Measurements from ENCODE around the gene FNBP1. TPM values are rescaled to one million over a fixed set of nuclear protein-coding genes. Genes with fewer than 3 reads are reported as not detected.

Gene FNBP1
- polyA plus RNA-seq, 1 donor from 2014 or later, result 173 TPM

- Mint-ChIP-seq H3K36me3 (no peaks in the 10 kb centered on the region), H3K4me1 (peaks cover 53 to 72% (median 67%) of the 10 kb centered on the region in 3 donors), H3K27me3 (peaks cover 2% of the 10 kb centered on the region), H3K4me3 (peak overlapping the region; percentile 79 to 98 (median 92)), H3K9me3 (no peaks in the 10 kb centered on the region), H3K27ac (peak overlapping the region; percentile 94 to 100 (median 99))
Observed at GRCh38 chr9:129889122-129889940, 153.7 kb downstream of the FNBP1 start.

- H3K36me3 Mint-ChIP-seq, result no peaks in the 10 kb centered on the region
- H3K27ac Mint-ChIP-seq, result peak overlapping the region; percentile 94 to 100 (median 99)
- H3K9me3 Mint-ChIP-seq, result no peaks in the 10 kb centered on the region
- H3K27me3 Mint-ChIP-seq, result peaks cover 2% of the 10 kb centered on the region
- H3K4me3 Mint-ChIP-seq, result peak overlapping the region; percentile 79 to 98 (median 92)
- peaks cover 51 to 68% (median 66%) of the 10 kb centered on the region in 3 donors for H3K4me1 Mint-ChIP-seq
Observed at GRCh38 chr9:129888293-129889121, 154.5 kb downstream of the FNBP1 start.

GRCh38 chr9:129887334-129888292 is 155.4 kb downstream of the FNBP1 start:
- peaks cover 2% of the 10 kb centered on the region for H3K27me3 Mint-ChIP-seq
- H3K4me3 Mint-ChIP-seq, result peak overlapping the region; percentile 79 to 98 (median 92)
- H3K9me3 Mint-ChIP-seq, result no peaks in the 10 kb centered on the region
- no peaks in the 10 kb centered on the region for H3K36me3 Mint-ChIP-seq
- H3K27ac Mint-ChIP-seq, result peak overlapping the region; percentile 94 to 100 (median 99)
- H3K4me1 Mint-ChIP-seq, result peaks cover 48 to 62% (median 59%) of the 10 kb centered on the region in 3 donors

- Mint-ChIP-seq H3K27ac (peak overlapping the region; percentile 94 to 100 (median 99)), H3K4me3 (peak overlapping the region; percentile 79 to 98 (median 92)), H3K9me3 (no peaks in the 10 kb centered on the region), H3K4me1 (peaks cover 39 to 52% (median 49%) of the 10 kb centered on the region in 3 donors), H3K36me3 (no peaks in the 10 kb centered on the region), H3K27me3 (peaks cover 2% of the 10 kb centered on the region)
Observed at GRCh38 chr9:129886226-129887174, 156.5 kb downstream of the FNBP1 start.

- peak overlapping the region; percentile 79 to 98 (median 94) for H3K4me3 Mint-ChIP-seq
- H3K4me1 Mint-ChIP-seq, result peaks cover 36 to 48% (median 43%) of the 10 kb centered on the region in 3 donors
- peak overlapping the region; percentile 94 to 100 (median 98) for H3K27ac Mint-ChIP-seq
- H3K9me3 Mint-ChIP-seq, result no peaks in the 10 kb centered on the region
- no peaks in the 10 kb centered on the region for H3K36me3 Mint-ChIP-seq
- peaks cover 2% of the 10 kb centered on the region for H3K27me3 Mint-ChIP-seq
Observed at GRCh38 chr9:129885670-129886106, 157.3 kb downstream of the FNBP1 start.

- peaks cover 2% of the 10 kb centered on the region for H3K27me3 Mint-ChIP-seq
- H3K4me1 Mint-ChIP-seq, result peaks cover 36 to 47% (median 39%) of the 10 kb centered on the region in 3 donors
- no peaks in the 10 kb centered on the region for H3K9me3 Mint-ChIP-seq
- peak overlapping the region; percentile 94 to 100 (median 98) for H3K27ac Mint-ChIP-seq
- peak overlapping the region; percentile 79 to 98 (median 94) for H3K4me3 Mint-ChIP-seq
- H3K36me3 Mint-ChIP-seq, result no peaks in the 10 kb centered on the region
Observed at GRCh38 chr9:129885018-129885669, 157.8 kb downstream of the FNBP1 start.

GRCh38 chr9:129884220-129885017 is 158.6 kb downstream of the FNBP1 start:
- Mint-ChIP-seq H3K4me1 (peaks cover 32 to 40% (median 33%) of the 10 kb centered on the region in 3 donors), H3K36me3 (no peaks in the 10 kb centered on the region), H3K27ac (peak overlapping the region; percentile 94 to 99 (median 98)), H3K27me3 (peaks cover 2% of the 10 kb centered on the region), H3K4me3 (peak overlapping the region; percentile 79 to 98 (median 94)), H3K9me3 (no peaks in the 10 kb centered on the region)

GRCh38 chr9:129881547-129882324 is 161.3 kb downstream of the FNBP1 start:
- no peaks in the 10 kb centered on the region for H3K9me3 Mint-ChIP-seq
- H3K4me1 Mint-ChIP-seq, result peaks cover 12 to 18% (median 17%) of the 10 kb centered on the region in 3 donors
- peak overlapping the region in 2 of 4 donors; percentile 8 to 40 for H3K4me3 Mint-ChIP-seq
- H3K27me3 Mint-ChIP-seq, result no peaks in the 10 kb centered on the region
- no peaks in the 10 kb centered on the region for H3K36me3 Mint-ChIP-seq
- H3K27ac Mint-ChIP-seq, result peak overlapping the region in 1 of 3 donors; percentile 67

GRCh38 chr9:129880654-129881546 is 162.1 kb downstream of the FNBP1 start:
- H3K36me3 Mint-ChIP-seq, result no peaks in the 10 kb centered on the region
- peak overlapping the region in 1 of 4 donors; percentile 65 for H3K4me3 Mint-ChIP-seq
- peaks cover 8 to 14% (median 13%) of the 10 kb centered on the region in 3 donors for H3K4me1 Mint-ChIP-seq
- H3K27me3 Mint-ChIP-seq, result no peaks in the 10 kb centered on the region
- no peaks in the 10 kb centered on the region for H3K9me3 Mint-ChIP-seq
- H3K27ac Mint-ChIP-seq, result peak overlapping the region in 2 of 3 donors; percentile 48 to 87

GRCh38 chr9:129879991-129880653 is 162.9 kb downstream of the FNBP1 start:
- H3K36me3 Mint-ChIP-seq, result no peaks in the 10 kb centered on the region
- no peaks in the 10 kb centered on the region for H3K9me3 Mint-ChIP-seq
- H3K27ac Mint-ChIP-seq, result peak overlapping the region in 2 of 3 donors; percentile 42 to 87
- H3K4me1 Mint-ChIP-seq, result peaks cover 8 to 11% (median 10%) of the 10 kb centered on the region in 3 donors
- peak overlapping the region in 1 of 4 donors; percentile 65 for H3K4me3 Mint-ChIP-seq
- no peaks in the 10 kb centered on the region for H3K27me3 Mint-ChIP-seq
